CD4-positive, alpha-beta memory T cell (primary cell): Measurements from ENCODE around the gene EDN1. TPM values are rescaled to one million over a fixed set of nuclear protein-coding genes. Genes with fewer than 3 reads are reported as not detected.

Source experiments
- CTCF ChIA-PET: fragments of 350-600 bp; sonication (Branson Sonifier 250); formaldehyde crosslinking; loops from one replicate; lab custom pipeline; 2021; ENCODE audit warnings: inconsistent platforms; ENCODE audit not compliant: partially characterized antibody; lab: Charles Lee
- POLR2A ChIA-PET: fragments of 350-600 bp; sonication (Branson Sonifier 250); formaldehyde crosslinking; loops from one replicate; lab custom pipeline; 2021; ENCODE audit not compliant: partially characterized antibody; lab: Charles Lee
- DNase-seq, 5 donors: peaks; one replicate each; pipeline versions ENCODE4 v3.0.0 to v3.0.0-alpha.2; 2020 to 2022; ENCODE audit warnings: mixed read lengths in 1 of 5
- H3K27ac ChIP-seq: one replicate; pipeline ENCODE4 v1.7.0; 2013; ENCODE audit warnings: low read depth, low read length
- H3K27me3 ChIP-seq: 2 replicates; pipeline ENCODE4 v1.7.0; 2013; ENCODE audit warnings: mild to moderate bottlenecking, low read length, moderate library complexity; ENCODE audit not compliant: insufficient read depth
- H3K36me3 ChIP-seq: 2 replicates; pipeline ENCODE4 v1.7.0; 2013; ENCODE audit warnings: mild to moderate bottlenecking, low read length, moderate library complexity; ENCODE audit not compliant: insufficient read depth
- H3K4me1 ChIP-seq: 2 replicates; pipeline ENCODE4 v1.7.0; 2013; ENCODE audit warnings: mild to moderate bottlenecking, low read length, moderate library complexity; ENCODE audit not compliant: insufficient read depth
- H3K4me3 ChIP-seq, 2 donors: one replicate each; pipeline ENCODE4 v1.7.0; 2013; ENCODE audit warnings: low read length in 2 of 2, mild to moderate bottlenecking in 1 of 2
- H3K9me3 ChIP-seq, 2 donors: one replicate each; pipeline ENCODE4 v1.7.0; 2013; ENCODE audit warnings: low read length in 2 of 2, control low read depth in 1 of 2; ENCODE audit not compliant: control insufficient read depth in 1 of 2
- H3K27ac Mint-ChIP-seq, 7 donors: one replicate each; pipeline ENCODE4 v1.8.0; 2020 to 2021; ENCODE audit warnings: mixed read lengths in 7 of 7, mild to moderate bottlenecking in 6 of 7, inconsistent platforms in 3 of 7, moderate library complexity in 3 of 7
- H3K27me3 Mint-ChIP-seq, 2 donors: one replicate each; pipeline ENCODE4 v1.8.0; 2020 to 2021; ENCODE audit warnings: mixed read lengths in 2 of 2
- H3K36me3 Mint-ChIP-seq, 2 donors: one replicate each; pipeline ENCODE4 v1.8.0; 2020 to 2021; ENCODE audit warnings: mixed read lengths in 2 of 2, inconsistent platforms in 1 of 2, mild to moderate bottlenecking in 1 of 2
- H3K4me1 Mint-ChIP-seq, 4 donors: one replicate each; pipeline ENCODE4 v1.8.0; 2020 to 2021; ENCODE audit warnings: mixed read lengths in 4 of 4, mild to moderate bottlenecking in 1 of 4
- H3K4me3 Mint-ChIP-seq, 8 donors: one replicate each; pipeline ENCODE4 v1.8.0; 2020 to 2021; ENCODE audit warnings: mixed read lengths in 8 of 8, mild to moderate bottlenecking in 7 of 8, moderate library complexity in 6 of 8, inconsistent platforms in 3 of 8
- H3K9me3 Mint-ChIP-seq, 8 donors: one replicate each; pipeline ENCODE4 v1.8.0; 2020 to 2021; ENCODE audit warnings: mixed read lengths in 8 of 8, mild to moderate bottlenecking in 5 of 8, inconsistent platforms in 3 of 8, moderate library complexity in 1 of 8
- intact Hi-C: fragments of 100-400 bp; cut with micrococcal nuclease; formaldehyde crosslinking; loops from one replicate; pipeline ENCODE4 v1.15.1; 2023
- polyA plus RNA-seq, 2 donors: library from polyadenylated mRNA; unstranded; fragments of 300-500 nt; fragmentation: Illumina TruSeq; gene quantifications; one replicate each; pipeline ENCODE4 v1.2.3, GENCODE V29; 2021
- total RNA-seq, 2 experiments: library from RNA; stranded (reverse); gene quantifications; one replicate each; pipeline ENCODE4 v1.2.3, GENCODE V29; 2021

The EDN1 gene
- total and polyA plus RNA-seq, 4 experiments from 2014 or later, result 0.15 to 0.28 TPM; not detected in 2

GRCh38 chr6:12279322-12280091, 10.7 kb upstream of the EDN1 start:
- H3K27ac Mint-ChIP-seq, result no peak overlapping the region
- Histone ChIP-seq H3K27me3 (no peaks in the 10 kb centered on the region), H3K27ac (no peak overlapping the region), H3K4me3 (no peak overlapping the region), H3K9me3 (no peaks in the 10 kb centered on the region), H3K36me3 (no peaks in the 10 kb centered on the region), H3K4me1 (no peaks in the 10 kb centered on the region)
- DNase-seq, result no peak
- H3K9me3 Mint-ChIP-seq, result peaks cover 0 to 4% (median 0%) of the 10 kb centered on the region in 8 donors
- H3K4me1 Mint-ChIP-seq, result peaks cover 5 to 7% (median 6%) of the 10 kb centered on the region in 4 donors
- ChIA-PET POLR2A (no interaction called here), CTCF (interaction anchor here (0.7 to 1.4 kb wide), 2 partner anchors 10 to 307 kb away, joined by 3 to 7 read pairs; partner anchors contain the start of gene EDN1)
- peaks cover 10 to 27% of the 10 kb centered on the region in 2 donors for H3K27me3 Mint-ChIP-seq
- H3K4me3 Mint-ChIP-seq, result no peak overlapping the region
- no peaks in the 10 kb centered on the region for H3K36me3 Mint-ChIP-seq
- intact Hi-C loops, result no loop called here

GRCh38 chr6:12280458-12280857, 9.7 kb upstream of the EDN1 start:
- peaks cover 12 to 27% of the 10 kb centered on the region in 2 donors for H3K27me3 Mint-ChIP-seq
- no peaks in the 10 kb centered on the region for H3K36me3 Mint-ChIP-seq
- intact Hi-C loops, result no loop called here
- Histone ChIP-seq H3K27ac (no peak overlapping the region), H3K36me3 (no peaks in the 10 kb centered on the region), H3K9me3 (no peaks in the 10 kb centered on the region), H3K4me3 (no peak overlapping the region), H3K4me1 (no peaks in the 10 kb centered on the region), H3K27me3 (no peaks in the 10 kb centered on the region)
- no peak for DNase-seq
- H3K4me3 Mint-ChIP-seq, result no peak overlapping the region
- CTCF ChIA-PET, result interaction anchor here (0.7 to 1.5 kb wide), 2 partner anchors 9 to 308 kb away, joined by 3 to 6 read pairs; partner anchors contain the start of gene EDN1
- peaks cover 0 to 2% (median 0%) of the 10 kb centered on the region in 8 donors for H3K9me3 Mint-ChIP-seq
- H3K4me1 Mint-ChIP-seq, result peaks cover 5 to 7% (median 6%) of the 10 kb centered on the region in 4 donors
- POLR2A ChIA-PET, result no interaction called here
- no peak overlapping the region for H3K27ac Mint-ChIP-seq

GRCh38 chr6:12280902-12281301, 9.3 kb upstream of the EDN1 start:
- H3K9me3 ChIP-seq, result no peaks in the 10 kb centered on the region
- H3K9me3 Mint-ChIP-seq, result peaks cover 0 to 2% (median 0%) of the 10 kb centered on the region in 8 donors
- no peak for DNase-seq
- no peaks in the 10 kb centered on the region for H3K27me3 ChIP-seq
- POLR2A ChIA-PET, result no interaction called here
- H3K27ac Mint-ChIP-seq, result no peak overlapping the region
- H3K36me3 Mint-ChIP-seq, result no peaks in the 10 kb centered on the region
- no peak overlapping the region for H3K27ac ChIP-seq
- CTCF ChIA-PET, result interaction anchor here (1.5 kb wide), 1 partner anchor 9 kb away, joined by 6 read pairs; the partner anchor contains the start of gene EDN1
- H3K36me3 ChIP-seq, result no peaks in the 10 kb centered on the region
- peaks cover 5 to 7% (median 6%) of the 10 kb centered on the region in 4 donors for H3K4me1 Mint-ChIP-seq
- H3K4me3 ChIP-seq, result no peak overlapping the region
- H3K4me3 Mint-ChIP-seq, result no peak overlapping the region
- peaks cover 12 to 27% of the 10 kb centered on the region in 2 donors for H3K27me3 Mint-ChIP-seq
- no peaks in the 10 kb centered on the region for H3K4me1 ChIP-seq
- intact Hi-C loops, result no loop called here

DNA sequence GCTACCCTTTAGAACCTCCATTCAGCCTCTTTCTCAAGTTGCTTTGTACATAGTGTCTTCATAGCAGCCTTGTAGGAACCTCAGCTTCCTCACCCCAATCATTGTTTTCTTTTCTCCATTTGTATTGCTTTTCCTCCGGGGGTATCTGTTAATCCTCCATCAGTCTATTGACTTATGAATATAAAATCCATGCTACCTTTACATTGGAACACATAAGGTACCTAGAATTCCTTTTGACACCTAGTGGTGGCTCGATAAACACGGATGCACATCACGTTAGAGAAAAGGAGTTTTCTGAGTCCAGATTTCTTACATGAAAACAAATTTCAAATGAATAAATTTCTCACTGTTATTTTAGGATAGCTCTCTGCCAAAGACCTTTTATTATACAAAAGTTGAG, 6.3 kb upstream of the EDN1 start:
- DNase-seq, result no peak
- H3K9me3 Mint-ChIP-seq, result no peaks in the 10 kb centered on the region
- no peaks in the 10 kb centered on the region for H3K4me1 ChIP-seq
- no peaks in the 10 kb centered on the region for H3K36me3 ChIP-seq
- no peak overlapping the region for H3K27ac Mint-ChIP-seq
- H3K4me1 Mint-ChIP-seq, result peaks cover 5 to 7% (median 6%) of the 10 kb centered on the region in 4 donors
- H3K4me3 ChIP-seq, result no peak overlapping the region
- intact Hi-C loops, result no loop called here
- no peaks in the 10 kb centered on the region for H3K36me3 Mint-ChIP-seq
- H3K9me3 ChIP-seq, result no peaks in the 10 kb centered on the region
- H3K27ac ChIP-seq, result no peak overlapping the region
- CTCF ChIA-PET, result no interaction called here
- H3K27me3 ChIP-seq, result no peaks in the 10 kb centered on the region
- POLR2A ChIA-PET, result no interaction called here
- H3K4me3 Mint-ChIP-seq, result no peak overlapping the region
- H3K27me3 Mint-ChIP-seq, result peaks cover 10 to 16% of the 10 kb centered on the region in 2 donors

DNA sequence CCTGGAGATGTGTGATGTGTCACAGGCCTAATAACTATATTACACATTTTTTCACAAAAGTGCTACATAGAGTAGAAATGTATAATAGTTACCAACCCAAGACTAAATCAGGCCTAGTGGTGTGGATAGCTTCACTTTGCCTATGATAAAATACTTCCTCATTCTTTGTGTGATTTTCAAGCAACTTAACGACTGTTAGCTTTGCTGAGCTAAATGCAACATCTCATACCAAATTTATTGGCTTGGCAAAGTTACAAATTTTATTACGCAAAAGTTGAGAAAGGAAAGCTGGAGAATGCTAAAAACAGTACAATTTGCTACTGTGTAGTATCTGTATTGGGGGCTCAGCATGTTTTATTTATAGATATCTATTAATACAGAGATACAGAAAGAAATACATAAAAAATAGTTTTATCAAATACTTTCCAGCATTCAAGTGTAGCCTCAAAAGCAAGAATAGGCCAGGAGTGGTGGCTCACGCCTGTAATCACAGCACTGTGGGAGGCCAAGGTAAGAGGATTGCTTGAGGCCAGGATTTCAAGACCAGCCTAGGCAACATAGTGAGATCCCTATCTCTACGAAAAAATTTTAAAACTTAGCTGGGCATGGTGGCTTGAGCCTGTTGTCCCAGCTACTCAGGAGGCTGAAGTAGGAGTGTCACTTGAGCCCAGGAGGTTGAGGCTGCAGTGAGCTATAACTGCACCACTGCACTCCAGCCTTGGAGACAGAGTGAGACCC, 3.6 kb upstream of the EDN1 start:
- no peak overlapping the region for H3K4me3 ChIP-seq
- H3K36me3 ChIP-seq, result no peaks in the 10 kb centered on the region
- peaks cover 13 to 18% (median 15%) of the 10 kb centered on the region in 4 donors for H3K4me1 Mint-ChIP-seq
- no peak overlapping the region for H3K27ac ChIP-seq
- H3K27me3 ChIP-seq, result peaks cover 5% of the 10 kb centered on the region
- no peaks in the 10 kb centered on the region for H3K36me3 Mint-ChIP-seq
- DNase-seq, result no peak
- POLR2A ChIA-PET, result no interaction called here
- H3K9me3 ChIP-seq, result no peaks in the 10 kb centered on the region
- H3K27me3 Mint-ChIP-seq, result peaks cover 13 to 26% of the 10 kb centered on the region in 2 donors
- peaks cover 12% of the 10 kb centered on the region for H3K4me1 ChIP-seq
- intact Hi-C loops, result loop anchor here (5.0 kb wide), 1 partner anchor 134 kb away; no protein-coding TSS in a partner anchor
- H3K9me3 Mint-ChIP-seq, result no peaks in the 10 kb centered on the region
- H3K27ac Mint-ChIP-seq, result no peak overlapping the region
- no peak overlapping the region for H3K4me3 Mint-ChIP-seq
- CTCF ChIA-PET, result interaction anchor here (0.7 to 1.4 kb wide), 3 partner anchors 17 to 630 kb away, joined by 3 to 4 read pairs (median 3); no protein-coding TSS in a partner anchor

DNA sequence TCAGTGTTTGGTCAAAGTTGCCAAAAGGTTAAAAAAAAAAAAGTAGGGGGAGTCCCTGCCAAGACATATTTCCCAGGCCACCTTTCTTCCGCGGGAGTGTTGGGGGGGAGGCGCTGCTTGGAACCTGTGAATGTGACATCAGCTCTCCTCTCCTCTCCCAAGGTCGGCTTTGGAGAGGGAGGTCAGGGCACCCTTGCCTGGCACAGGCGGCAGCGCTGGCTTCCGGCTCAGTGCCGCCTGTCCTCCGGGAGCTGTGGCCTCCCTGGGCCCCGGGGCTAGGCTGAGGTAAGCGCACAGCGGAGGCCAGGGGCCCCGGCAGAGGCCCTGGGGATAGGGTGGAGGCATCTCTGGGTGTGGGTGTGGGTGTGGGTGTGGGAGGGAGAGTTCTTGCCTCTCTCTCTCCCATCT, 1.9 kb upstream of the EDN1 start:
- peaks cover 15% of the 10 kb centered on the region for H3K27me3 ChIP-seq
- no peaks in the 10 kb centered on the region for H3K36me3 ChIP-seq
- DNase-seq, result no peak
- CTCF ChIA-PET, result interaction anchor here (0.8 to 1.6 kb wide), 2 partner anchors 14 to 16 kb away, joined by 3 read pairs; no protein-coding TSS in a partner anchor
- no peaks in the 10 kb centered on the region for H3K9me3 ChIP-seq
- no peak overlapping the region for H3K4me3 ChIP-seq
- peaks cover 13 to 18% (median 15%) of the 10 kb centered on the region in 4 donors for H3K4me1 Mint-ChIP-seq
- peaks cover 12% of the 10 kb centered on the region for H3K4me1 ChIP-seq
- H3K36me3 Mint-ChIP-seq, result no peaks in the 10 kb centered on the region
- H3K27me3 Mint-ChIP-seq, result peaks cover 25 to 35% of the 10 kb centered on the region in 2 donors
- H3K27ac Mint-ChIP-seq, result no peak overlapping the region
- H3K9me3 Mint-ChIP-seq, result no peaks in the 10 kb centered on the region
- no peak overlapping the region for H3K4me3 Mint-ChIP-seq
- intact Hi-C loops, result loop anchor here (5.0 kb wide), 1 partner anchor 136 kb away; no protein-coding TSS in a partner anchor
- POLR2A ChIA-PET, result no interaction called here
- H3K27ac ChIP-seq, result no peak overlapping the region
